ENCODE results near the gene STK4.

STK4 gene

GRCh38 chr20:45042978-45043377 is 76.7 kb downstream of the STK4 start:
- H3K4me3 ChIP-seq (ENCODE audit: low read depth, low read length), result no peak overlapping the region
- no peaks in the 10 kb centered on the region for H3K9me3 ChIP-seq (ENCODE audit: control insufficient read depth, insufficient read depth, low read depth, low read length)
- no peaks in the 10 kb centered on the region for H3K27me3 ChIP-seq (ENCODE audit: control insufficient read depth, insufficient read depth, low read length)
- H3K36me3 ChIP-seq (ENCODE audit: control insufficient read depth, insufficient read depth, low read length), result no peaks in the 10 kb centered on the region
- H3K27ac ChIP-seq (ENCODE audit: low read depth, low read length), result no peak overlapping the region
- H3K9ac ChIP-seq (ENCODE audit: low read length), result no peak overlapping the region
- peaks cover 33% of the 10 kb centered on the region for H3K4me1 ChIP-seq (ENCODE audit: control insufficient read depth, insufficient read depth, low read length)

- H3K4me1 ChIP-seq (ENCODE audit: control insufficient read depth, insufficient read depth, low read length), result peaks cover 29% of the 10 kb centered on the region
- no peak overlapping the region for H3K4me3 ChIP-seq (ENCODE audit: low read depth, low read length)
- no peak overlapping the region for H3K27ac ChIP-seq (ENCODE audit: low read depth, low read length)
- no peaks in the 10 kb centered on the region for H3K27me3 ChIP-seq (ENCODE audit: control insufficient read depth, insufficient read depth, low read length)
- no peak overlapping the region for H3K9ac ChIP-seq (ENCODE audit: low read length)
- no peaks in the 10 kb centered on the region for H3K9me3 ChIP-seq (ENCODE audit: control insufficient read depth, insufficient read depth, low read depth, low read length)
- H3K36me3 ChIP-seq (ENCODE audit: control insufficient read depth, insufficient read depth, low read length), result no peaks in the 10 kb centered on the region
These were observed 77.8 kb downstream of the STK4 start for GRCh38 chr20:45044084-45044573.

- H3K4me3 ChIP-seq (ENCODE audit: low read depth, low read length), result no peak overlapping the region
- no peak overlapping the region for H3K27ac ChIP-seq (ENCODE audit: low read depth, low read length)
- no peaks in the 10 kb centered on the region for H3K9me3 ChIP-seq (ENCODE audit: control insufficient read depth, insufficient read depth, low read depth, low read length)
- H3K36me3 ChIP-seq (ENCODE audit: control insufficient read depth, insufficient read depth, low read length), result no peaks in the 10 kb centered on the region
- no peak overlapping the region for H3K9ac ChIP-seq (ENCODE audit: low read length)
- H3K27me3 ChIP-seq (ENCODE audit: control insufficient read depth, insufficient read depth, low read length), result no peaks in the 10 kb centered on the region
- H3K4me1 ChIP-seq (ENCODE audit: control insufficient read depth, insufficient read depth, low read length), result peaks cover 30% of the 10 kb centered on the region
These were observed 78.3 kb downstream of the STK4 start for GRCh38 chr20:45044601-45045000.

- Histone ChIP-seq H3K27me3 (ENCODE audit: control insufficient read depth, insufficient read depth, low read length) (no peaks in the 10 kb centered on the region), H3K9me3 (ENCODE audit: control insufficient read depth, insufficient read depth, low read depth, low read length) (no peaks in the 10 kb centered on the region), H3K4me3 (ENCODE audit: low read depth, low read length) (no peak overlapping the region), H3K4me1 (ENCODE audit: control insufficient read depth, insufficient read depth, low read length) (peaks cover 19% of the 10 kb centered on the region; the same call in 1 of the 2 replicates), H3K27ac (ENCODE audit: low read depth, low read length) (no peak overlapping the region), H3K9ac (ENCODE audit: low read length) (no peak overlapping the region), H3K36me3 (ENCODE audit: control insufficient read depth, insufficient read depth, low read length) (no peaks in the 10 kb centered on the region)
These were observed 81.3 kb downstream of the STK4 start for GRCh38 chr20:45047581-45048119.

- Histone ChIP-seq H3K9me3 (ENCODE audit: control insufficient read depth, insufficient read depth, low read depth, low read length) (no peaks in the 10 kb centered on the region), H3K4me3 (ENCODE audit: low read depth, low read length) (no peak overlapping the region), H3K36me3 (ENCODE audit: control insufficient read depth, insufficient read depth, low read length) (peaks cover 2% of the 10 kb centered on the region; the same call in 1 of the 2 replicates), H3K9ac (ENCODE audit: low read length) (no peak overlapping the region), H3K4me1 (ENCODE audit: control insufficient read depth, insufficient read depth, low read length) (peaks cover 20% of the 10 kb centered on the region; the same call in 1 of the 2 replicates), H3K27ac (ENCODE audit: low read depth, low read length) (no peak overlapping the region), H3K27me3 (ENCODE audit: control insufficient read depth, insufficient read depth, low read length) (no peaks in the 10 kb centered on the region)
These were observed 83.1 kb downstream of the STK4 start for GRCh38 chr20:45049438-45049837.

- no peaks in the 10 kb centered on the region for H3K27me3 ChIP-seq (ENCODE audit: control insufficient read depth, insufficient read depth, low read length)
- no peak overlapping the region for H3K4me3 ChIP-seq (ENCODE audit: low read depth, low read length)
- peaks cover 16% of the 10 kb centered on the region; the same call in 1 of the 2 replicates for H3K4me1 ChIP-seq (ENCODE audit: control insufficient read depth, insufficient read depth, low read length)
- H3K27ac ChIP-seq (ENCODE audit: low read depth, low read length), result no peak overlapping the region
- no peak overlapping the region for H3K9ac ChIP-seq (ENCODE audit: low read length)
- peaks cover 2% of the 10 kb centered on the region; the same call in 1 of the 2 replicates for H3K36me3 ChIP-seq (ENCODE audit: control insufficient read depth, insufficient read depth, low read length)
- H3K9me3 ChIP-seq (ENCODE audit: control insufficient read depth, insufficient read depth, low read depth, low read length), result no peaks in the 10 kb centered on the region
These were observed 83.7 kb downstream of the STK4 start for GRCh38 chr20:45049904-45050471.

GRCh38 chr20:45051204-45052060 is 85.1 kb downstream of the STK4 start:
- H3K27me3 ChIP-seq (ENCODE audit: control insufficient read depth, insufficient read depth, low read length), result no peaks in the 10 kb centered on the region
- H3K9me3 ChIP-seq (ENCODE audit: control insufficient read depth, insufficient read depth, low read depth, low read length), result no peaks in the 10 kb centered on the region
- no peak overlapping the region for H3K4me3 ChIP-seq (ENCODE audit: low read depth, low read length)
- peaks cover 2% of the 10 kb centered on the region; the same call in 1 of the 2 replicates for H3K36me3 ChIP-seq (ENCODE audit: control insufficient read depth, insufficient read depth, low read length)
- peaks cover 16% of the 10 kb centered on the region; the same call in 1 of the 2 replicates for H3K4me1 ChIP-seq (ENCODE audit: control insufficient read depth, insufficient read depth, low read length)
- no peak overlapping the region for H3K27ac ChIP-seq (ENCODE audit: low read depth, low read length)
- no peak overlapping the region for H3K9ac ChIP-seq (ENCODE audit: low read length)

GRCh38 chr20:45052698-45053429 is 86.6 kb downstream of the STK4 start:
- no peak overlapping the region for H3K9ac ChIP-seq (ENCODE audit: low read length)
- H3K27ac ChIP-seq (ENCODE audit: low read depth, low read length), result no peak overlapping the region
- H3K9me3 ChIP-seq (ENCODE audit: control insufficient read depth, insufficient read depth, low read depth, low read length), result no peaks in the 10 kb centered on the region
- H3K36me3 ChIP-seq (ENCODE audit: control insufficient read depth, insufficient read depth, low read length), result peaks cover 12% of the 10 kb centered on the region; the same call in 1 of the 2 replicates
- H3K4me3 ChIP-seq (ENCODE audit: low read depth, low read length), result no peak overlapping the region
- peaks cover 16% of the 10 kb centered on the region; the same call in 1 of the 2 replicates for H3K4me1 ChIP-seq (ENCODE audit: control insufficient read depth, insufficient read depth, low read length)
- no peaks in the 10 kb centered on the region for H3K27me3 ChIP-seq (ENCODE audit: control insufficient read depth, insufficient read depth, low read length)

GRCh38 chr20:45053430-45054351 is 87.4 kb downstream of the STK4 start:
- Histone ChIP-seq H3K9ac (ENCODE audit: low read length) (no peak overlapping the region), H3K4me3 (ENCODE audit: low read depth, low read length) (no peak overlapping the region), H3K9me3 (ENCODE audit: control insufficient read depth, insufficient read depth, low read depth, low read length) (no peaks in the 10 kb centered on the region), H3K36me3 (ENCODE audit: control insufficient read depth, insufficient read depth, low read length) (peaks cover 12% of the 10 kb centered on the region; the same call in 1 of the 2 replicates), H3K27me3 (ENCODE audit: control insufficient read depth, insufficient read depth, low read length) (no peaks in the 10 kb centered on the region), H3K27ac (ENCODE audit: low read depth, low read length) (no peak overlapping the region), H3K4me1 (ENCODE audit: control insufficient read depth, insufficient read depth, low read length) (peaks cover 16% of the 10 kb centered on the region; the same call in 1 of the 2 replicates)

GRCh38 chr20:45055056-45055455 is 88.7 kb downstream of the STK4 start:
- H3K9ac ChIP-seq (ENCODE audit: low read length), result no peak overlapping the region
- H3K36me3 ChIP-seq (ENCODE audit: control insufficient read depth, insufficient read depth, low read length), result peaks cover 12% of the 10 kb centered on the region; the same call in 1 of the 2 replicates

More at GRCh38 chr20:45055056-45055455, 88.7 kb downstream of the STK4 start:
- Histone ChIP-seq H3K27me3 (ENCODE audit: control insufficient read depth, insufficient read depth, low read length) (no peaks in the 10 kb centered on the region), H3K4me1 (ENCODE audit: control insufficient read depth, insufficient read depth, low read length) (peaks cover 6% of the 10 kb centered on the region; the same call in 1 of the 2 replicates), H3K4me3 (ENCODE audit: low read depth, low read length) (no peak overlapping the region), H3K27ac (ENCODE audit: low read depth, low read length) (no peak overlapping the region), H3K9me3 (ENCODE audit: control insufficient read depth, insufficient read depth, low read depth, low read length) (no peaks in the 10 kb centered on the region)

All from HUES6 (cell line).